HepG2 (cell line): ENCODE results near the gene DOK4. TPM values are rescaled to one million over a fixed set of nuclear protein-coding genes. Genes with fewer than 3 reads are reported as not detected.

Experiments used
- CBX1 ChIP-seq: IDR thresholded peaks from one replicate; pipeline ENCODE4 v1.6.1; 2016; ENCODE audit warnings: antibody characterized with exemption, low read depth
- ETV6 ChIP-seq: sonication (generic); formaldehyde crosslinking; conservative IDR thresholded peaks from 2 replicates; pipeline ENCODE4 v1.4.0; 2020; ENCODE audit warnings: missing genetic modification reagents
- GRHL1 ChIP-seq: sonication (generic); formaldehyde crosslinking; conservative IDR thresholded peaks from 2 replicates; pipeline ENCODE4 v1.8.0; 2022; ENCODE audit warnings: missing genetic modification reagents
- ISL2 ChIP-seq: sonication (generic); formaldehyde crosslinking; IDR thresholded peaks from 2 replicates; pipeline ENCODE4 v1.5.0; 2020; ENCODE audit warnings: missing genetic modification reagents
- ZBTB20 ChIP-seq: sonication (generic); formaldehyde crosslinking; IDR thresholded peaks from 2 replicates; pipeline ENCODE4 v1.8.1; 2023; ENCODE audit warnings: missing genetic modification reagents, low read depth, mild to moderate bottlenecking, borderline replicate concordance
- ZNF552 ChIP-seq: sonication (generic); formaldehyde crosslinking; IDR thresholded peaks from 2 replicates; pipeline ENCODE4 v1.9.0; 2022; ENCODE audit warnings: missing genetic modification reagents, mild to moderate bottlenecking, borderline replicate concordance
- ZUFSP ChIP-seq: sonication (generic); formaldehyde crosslinking; IDR thresholded peaks from 2 replicates; pipeline ENCODE4 v1.9.0; 2021; ENCODE audit warnings: missing genetic modification reagents, mild to moderate bottlenecking, borderline replicate concordance
- polyA plus RNA-seq, 8 experiments: library from polyadenylated mRNA; depleted of rRNA in 3 of 8; stranded (reverse) in 7 of 8; unstranded in 1 of 8; fragments of >200 nt; fragmentation: Illumina TruSeq in 4 of 8; extraction: Trizol in 4 of 8; gene quantifications; 2 replicates each; pipeline versions ENCODE4 v1.2.1 to v1.2.3, GENCODE V29; 2011 to 2016; ENCODE audit warnings: low read depth in 4 of 8, missing spikeins in 1 of 8, mixed read lengths in 1 of 8; ENCODE audit not compliant: insufficient read depth in 1 of 8
- total RNA-seq, 5 experiments: library from RNA; depleted of rRNA; stranded (reverse); fragments of >200 nt; fragmentation: Illumina TruSeq; extraction: Trizol; gene quantifications; 2 replicates each; pipeline ENCODE4 v1.2.3, GENCODE V29; 2016; ENCODE audit warnings: low read depth in 1 of 5

DOK4 gene
- total and polyA plus RNA-seq, 2 of the 13 experiments (the other 11 are each of a cell fraction or from before 2014, with no cell fraction given): 52.7 to 70.0 TPM

- TF ChIP-seq GRHL1 (CRISPR knock-in tag) (no peak), ZUFSP (CRISPR knock-in tag) (no peak), ZNF552 (CRISPR knock-in tag) (no peak), ISL2 (CRISPR knock-in tag) (no peak), ZBTB20 (CRISPR knock-in tag) (no peak), CBX1 (no peak), ETV6 (no peak)
- TF ChIP-seq, all 625 proteins: peak for 30
Observed at GRCh38 chr16:57510016-57510871, 24.0 kb upstream of the DOK4 start (continued).
